ENCODE results near the gene DENND1C.
"Not testable (repeated sequence)": the region's sequence is repeated elsewhere in the genome, so short reads cannot be mapped to it uniquely, and the experiment has no call there.

Gene DENND1C

DNA sequence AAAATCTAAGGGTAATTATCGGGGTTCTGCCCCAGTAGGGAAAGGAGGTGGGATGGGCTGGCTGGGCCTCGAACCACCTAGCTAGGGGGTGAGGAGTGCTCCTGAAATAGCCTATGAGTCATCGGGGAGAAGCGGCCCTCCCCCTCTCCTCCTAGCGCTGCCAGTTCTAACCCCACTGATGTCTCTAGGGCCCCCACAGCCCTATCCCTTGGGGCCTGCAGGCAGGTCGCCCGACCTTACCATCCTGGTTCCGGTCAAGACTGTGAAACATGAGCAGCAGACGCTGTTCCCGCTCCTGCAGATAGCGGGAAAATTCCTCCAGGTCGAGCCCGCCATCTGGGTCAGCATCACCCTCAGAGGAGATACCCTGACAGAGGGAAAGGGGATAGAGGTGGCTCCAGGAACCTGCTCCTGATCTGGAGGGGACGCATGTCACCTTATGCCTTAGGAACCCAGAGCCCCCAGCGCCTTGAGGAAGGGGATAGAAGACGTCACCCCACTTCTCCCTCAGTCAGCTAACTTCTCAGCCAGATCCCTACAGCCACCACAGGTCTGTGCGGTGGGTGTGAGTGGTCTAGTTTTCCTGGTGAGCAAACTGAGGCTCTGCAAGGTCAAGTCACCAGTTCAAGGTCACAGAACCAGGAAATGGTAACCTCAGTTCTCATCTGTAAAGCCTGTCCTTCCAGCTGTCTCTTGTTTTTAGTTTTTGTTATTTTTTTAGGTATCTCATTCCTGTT, 23.5 kb downstream of the DENND1C start:
- no peak for DNase-seq (ENCODE audit: low read depth in 2 of 2)

- no peak for DNase-seq (ENCODE audit: low read depth in 2 of 2)
Measured at GRCh38 chr19:6455924-6456323, 25.7 kb downstream of the DENND1C start.

GRCh38 chr19:6453951-6454565, 27.5 kb downstream of the DENND1C start:
- no peak for DNase-seq (ENCODE audit: low read depth in 2 of 2)

DNA sequence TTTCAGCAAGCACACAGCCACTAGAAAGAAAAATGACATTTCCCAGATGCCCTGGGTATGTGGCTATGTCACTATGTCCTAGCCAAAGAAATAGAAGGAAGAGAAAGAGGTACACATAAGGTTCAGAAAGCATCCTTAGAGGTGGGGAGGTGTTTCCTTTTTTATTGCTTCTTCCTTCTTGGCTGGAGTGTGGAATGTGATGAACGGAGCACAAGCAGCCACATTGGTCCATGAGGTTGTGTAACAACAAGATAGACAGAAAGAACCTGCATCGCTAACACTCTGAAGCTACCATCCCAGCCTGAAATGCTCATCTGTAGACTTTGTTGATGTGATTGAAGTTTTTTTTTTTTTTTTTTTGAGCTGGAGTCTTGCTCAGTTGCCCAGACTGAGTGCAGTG, 28.7 kb downstream of the DENND1C start:
- no peak for DNase-seq (ENCODE audit: low read depth in 2 of 2)

DNA sequence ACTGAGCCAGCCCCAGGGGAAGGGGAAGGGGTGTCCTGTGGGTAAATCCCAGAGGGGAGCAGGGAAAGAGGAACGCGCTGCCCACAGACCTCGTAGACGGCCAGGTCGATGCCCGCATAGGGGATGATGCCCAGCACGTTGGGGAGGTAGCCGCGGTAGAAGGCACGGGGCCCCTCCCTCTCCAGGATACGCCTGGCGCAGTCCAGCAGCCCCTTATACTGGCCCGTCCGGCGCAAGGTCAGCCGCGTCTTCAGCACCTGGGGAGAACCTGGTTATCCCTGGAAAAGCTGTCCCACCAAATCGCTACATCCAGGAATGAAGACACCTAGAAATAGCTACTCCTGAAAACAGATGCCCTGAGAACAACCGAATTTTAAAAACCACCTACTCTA, 29.4 kb downstream of the DENND1C start:
- DNase-seq (ENCODE audit: low read depth in 2 of 2), result no peak

- DNase-seq (ENCODE audit: low read depth in 2 of 2), result no peak
Measured at GRCh38 chr19:6451583-6452222, 29.9 kb downstream of the DENND1C start.

DNA sequence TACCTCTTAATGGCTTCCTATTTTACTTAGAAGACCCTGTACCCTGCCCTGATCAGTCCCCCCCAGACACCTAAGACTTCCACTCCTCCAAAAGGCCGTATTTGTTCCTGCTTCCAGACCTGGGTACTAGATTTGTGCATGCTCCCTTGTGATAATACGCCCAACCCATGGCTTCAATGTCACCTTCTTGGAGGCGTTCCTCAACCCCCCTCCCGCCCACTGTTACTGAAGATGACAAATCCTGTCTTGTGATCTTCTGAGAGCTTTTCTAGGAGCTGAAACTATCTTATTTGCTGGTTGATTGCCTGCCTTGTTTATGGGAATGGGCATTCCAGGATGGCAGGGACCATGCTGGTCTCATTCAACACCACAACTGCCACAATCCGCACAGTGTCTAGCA, 31.4 kb downstream of the DENND1C start:
- no peak for DNase-seq (ENCODE audit: low read depth in 2 of 2)

- DNase-seq (ENCODE audit: low read depth in 2 of 2), result no peak
Measured at GRCh38 chr19:6448045-6448444, 33.5 kb downstream of the DENND1C start.

DNA sequence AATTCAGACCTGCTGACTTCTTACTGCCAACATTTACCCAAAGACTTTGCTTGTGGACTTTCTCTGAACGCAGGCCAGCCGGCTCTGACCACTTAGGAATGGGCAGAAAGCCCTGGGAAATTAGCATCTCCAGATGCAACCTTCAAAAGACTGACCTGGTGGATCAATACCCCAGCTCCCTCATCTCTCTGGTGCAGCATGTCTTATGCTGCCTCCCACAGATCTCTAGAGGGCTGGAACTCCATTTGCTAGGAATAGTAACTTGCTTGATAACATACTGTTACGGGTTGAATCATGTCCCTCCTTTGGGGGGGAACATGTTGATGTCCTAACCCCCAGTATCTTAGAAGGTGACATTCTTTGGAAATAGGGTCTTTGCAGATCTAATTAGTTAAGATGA, 35.1 kb downstream of the DENND1C start:
- no peak for DNase-seq (ENCODE audit: low read depth in 2 of 2)

- no peak for DNase-seq (ENCODE audit: low read depth in 2 of 2)
Measured at GRCh38 chr19:6443986-6444385, 37.6 kb downstream of the DENND1C start.

DNA sequence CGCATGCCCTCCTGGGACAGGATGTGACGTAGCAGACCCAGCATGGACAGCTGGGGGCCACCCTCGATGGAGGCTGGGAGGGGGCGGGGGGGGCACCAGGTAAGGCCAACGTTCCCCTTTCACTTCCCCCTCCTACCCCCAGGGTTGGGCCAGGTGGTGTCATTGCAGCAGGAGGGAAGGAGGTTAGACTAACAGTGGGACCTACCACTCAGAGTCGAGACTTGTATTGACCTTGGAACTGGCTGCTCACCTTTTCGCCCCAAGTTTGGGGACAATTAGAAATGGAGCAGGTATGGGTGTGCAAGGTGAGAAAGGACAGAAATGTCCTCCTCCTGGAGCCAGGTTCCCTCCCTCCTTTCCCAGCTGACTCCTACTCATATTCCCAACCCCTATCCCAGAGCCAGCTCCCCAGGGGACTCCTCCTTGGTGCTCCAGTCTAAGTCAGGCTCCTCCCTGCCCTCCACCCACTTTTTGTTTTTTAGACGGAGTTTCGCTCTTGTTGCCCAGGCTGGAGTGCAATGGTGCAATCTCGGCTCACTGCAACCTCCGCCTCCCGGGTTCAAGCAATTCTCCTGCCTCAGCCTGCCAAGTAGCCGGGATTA, 39.4 kb downstream of the DENND1C start:
- no peak for DNase-seq (ENCODE audit: low read depth in 2 of 2)

GRCh38 chr19:6440905-6441304, 40.7 kb downstream of the DENND1C start:
- no peak for DNase-seq (ENCODE audit: low read depth in 2 of 2)

DNA sequence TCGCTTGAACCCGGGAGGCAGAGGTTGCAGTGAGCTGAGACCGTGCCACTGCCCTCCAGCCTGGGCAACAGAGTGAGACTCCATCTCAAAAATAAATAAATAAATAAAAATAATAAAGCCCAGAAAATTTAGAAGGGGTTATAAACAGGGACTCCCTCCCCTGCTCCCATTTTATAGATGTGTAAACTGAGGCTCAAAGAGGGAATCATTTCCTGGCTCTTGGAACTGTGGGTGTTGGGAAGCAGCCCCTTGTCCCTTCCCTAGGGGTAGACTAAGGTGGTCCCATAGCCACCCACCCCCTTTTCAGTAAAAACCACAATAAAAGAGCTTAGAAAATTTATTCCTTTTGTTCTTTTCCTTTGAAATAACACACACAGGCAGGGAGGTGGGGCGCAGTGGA, 41.8 kb downstream of the DENND1C start:
- no peak for DNase-seq (ENCODE audit: low read depth in 2 of 2)

- DNase-seq (ENCODE audit: low read depth in 2 of 2), result no peak
Measured at GRCh38 chr19:6433663-6434062, 47.9 kb downstream of the DENND1C start, which contains the start of gene SLC25A41. TSS of gene SLC25A41 (minus strand) at chr19:6433763. CDS start at chr19:6433693, 70 bp downstream.

DNA sequence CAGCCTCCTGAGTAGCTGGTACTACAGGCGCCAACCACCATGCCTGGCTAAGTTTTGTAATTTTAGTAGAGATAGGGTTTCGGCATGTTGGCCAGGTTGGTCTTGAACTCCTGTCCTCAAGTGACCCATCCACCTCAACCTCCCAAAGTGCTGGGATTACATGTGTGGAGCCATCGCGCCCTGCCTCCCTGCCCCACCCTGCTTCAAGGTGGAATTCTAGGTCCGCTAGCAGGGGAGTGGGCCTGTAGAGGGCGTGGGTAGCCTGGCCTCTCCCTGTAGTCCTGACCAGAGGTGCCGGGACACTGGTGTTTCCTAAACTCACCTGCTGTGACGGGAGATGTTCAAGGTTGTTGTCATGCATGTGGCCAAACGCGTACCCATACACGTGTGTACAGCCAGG, 48.4 kb downstream of the DENND1C start:
- DNase-seq (ENCODE audit: low read depth in 2 of 2), result no peak

- DNase-seq (ENCODE audit: low read depth in 2 of 2), result no peak
Measured at GRCh38 chr19:6431891-6432290, 49.7 kb downstream of the DENND1C start.

GRCh38 chr19:6429419-6430221, 52.0 kb downstream of the DENND1C start:
- no peak for DNase-seq (ENCODE audit: low read depth in 2 of 2)

DNA sequence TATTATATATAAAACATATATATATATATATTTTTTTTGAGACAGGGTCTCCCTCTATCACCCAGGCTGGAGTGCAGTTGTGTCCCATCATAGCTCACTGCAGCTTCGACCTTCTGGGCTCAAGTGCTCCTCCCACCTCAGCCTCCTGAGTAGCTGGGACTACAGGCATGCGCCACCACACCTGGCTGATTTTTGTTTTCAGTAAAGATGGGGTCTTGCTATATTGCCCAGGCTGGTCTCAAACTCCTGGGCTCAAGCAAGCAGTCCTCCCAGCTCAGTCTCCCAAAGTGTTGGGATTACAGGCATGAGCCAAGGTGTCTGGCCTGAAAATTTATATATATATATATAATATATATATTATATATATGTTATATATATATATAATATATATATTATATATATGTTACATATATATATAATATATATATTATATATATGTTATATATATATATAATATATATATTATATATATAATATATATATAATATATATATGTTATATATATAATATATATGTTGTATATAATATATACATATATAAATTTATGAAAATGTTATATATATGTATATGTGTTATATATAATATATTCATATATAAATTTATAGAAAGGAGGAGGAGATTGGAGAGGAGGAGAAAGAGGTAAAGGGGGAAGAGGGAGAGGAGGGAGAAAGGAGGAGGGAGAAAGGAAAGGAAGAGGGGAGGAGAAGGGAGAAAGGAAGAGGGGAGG, 52.7 kb downstream of the DENND1C start:
- not testable (repeated sequence) for DNase-seq (ENCODE audit: low read depth in 2 of 2)

DNA sequence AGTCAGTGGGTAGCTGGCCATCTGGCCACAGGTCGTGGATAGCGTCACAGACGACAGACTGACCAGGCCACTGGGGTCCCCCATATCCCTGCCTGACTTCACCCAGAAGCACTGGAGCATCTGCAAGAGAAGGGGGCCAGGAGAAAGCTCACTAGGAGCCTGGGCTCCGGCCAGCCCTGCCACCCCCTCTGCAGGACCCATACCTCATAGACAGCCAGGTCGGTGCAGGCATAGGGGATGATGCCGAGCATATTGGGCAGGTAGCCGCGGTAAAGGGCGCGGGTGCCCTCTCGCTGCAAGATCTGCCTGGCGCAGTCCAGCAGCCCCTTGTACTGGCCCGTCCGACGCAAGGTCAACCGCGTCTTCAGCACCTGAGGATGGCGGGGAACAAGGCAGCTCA, 54.5 kb downstream of the DENND1C start:
- no peak for DNase-seq (ENCODE audit: low read depth in 2 of 2)

GRCh38 chr19:6425732-6426620, 55.6 kb downstream of the DENND1C start:
- no peak for DNase-seq (ENCODE audit: low read depth in 2 of 2)

All from activated CD4-positive, alpha-beta T cell treated with anti-CD3 and anti-CD28 coated beads for 24 hours (primary cell).